GM03348 (cell line): ENCODE measurements around the gene SPOPL.
"Not testable (repeated sequence)": the region's sequence is repeated elsewhere in the genome, so short reads cannot be mapped to it uniquely, and the experiment has no call there.

ENCODE experiments used
- DNase-seq: peaks from one replicate; pipeline ENCODE4 v3.0.0; 2012; ENCODE audit warnings: low spot score

SPOPL gene

DNA sequence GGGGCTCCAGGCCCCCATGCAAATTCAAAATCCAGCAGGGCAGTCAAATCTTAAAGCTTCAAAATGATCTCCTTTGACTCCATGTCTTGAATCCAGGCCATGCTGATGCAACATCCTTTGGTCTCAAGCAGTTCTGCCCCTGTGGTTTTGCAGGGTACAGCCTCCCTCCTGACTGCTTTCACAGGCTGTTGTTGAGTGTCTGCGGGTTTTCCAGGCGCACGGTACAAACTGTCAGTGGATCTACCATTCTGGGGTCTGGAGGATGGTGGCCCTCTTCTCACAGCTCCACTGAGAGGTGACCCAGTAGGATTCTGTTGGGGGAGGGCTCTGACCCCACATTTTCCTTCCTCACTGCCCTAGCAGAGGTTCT lies 22.1 kb downstream of the SPOPL start:
- DNase-seq = not testable (repeated sequence)

DNA sequence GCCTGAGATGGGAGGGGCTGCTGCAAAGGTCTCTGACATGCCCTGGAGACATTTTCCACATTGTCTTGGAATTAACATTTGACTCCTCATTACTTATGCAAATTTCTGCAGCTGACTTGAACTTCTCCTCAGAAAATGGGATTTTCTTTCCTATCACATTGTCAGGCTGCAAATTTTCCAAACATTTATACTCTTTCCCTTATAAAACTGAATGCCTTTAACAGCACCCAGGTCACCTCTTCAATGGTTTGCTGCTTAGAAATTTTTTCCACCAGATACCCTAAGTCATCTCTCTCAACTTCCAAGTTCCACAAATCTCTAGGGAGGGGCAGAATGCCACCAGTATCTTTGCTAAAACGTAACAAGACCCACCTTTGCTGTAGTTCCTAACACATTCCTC lies 22.8 kb downstream of the SPOPL start:
- DNase-seq = not testable (repeated sequence)

DNA sequence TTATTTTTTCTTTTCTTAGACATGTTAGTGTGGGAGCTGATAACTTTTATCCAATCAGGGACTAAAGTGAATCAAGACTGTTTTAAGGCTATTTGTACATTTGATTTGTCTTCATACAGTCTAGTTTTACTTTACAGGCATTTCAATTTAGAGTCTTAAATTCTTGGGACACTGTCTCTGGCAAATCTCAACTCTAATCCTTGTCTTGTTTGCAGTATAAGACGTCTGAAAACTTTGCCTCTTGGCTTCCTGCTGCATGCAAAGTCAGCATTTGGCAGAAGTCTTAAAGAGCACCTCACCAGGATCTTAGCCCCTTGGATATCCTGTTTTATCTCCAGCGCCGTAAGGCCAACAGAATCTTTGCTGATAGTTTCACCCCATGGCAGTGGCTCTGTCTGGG lies 30.3 kb downstream of the SPOPL start:
- DNase-seq = no peak

DNA sequence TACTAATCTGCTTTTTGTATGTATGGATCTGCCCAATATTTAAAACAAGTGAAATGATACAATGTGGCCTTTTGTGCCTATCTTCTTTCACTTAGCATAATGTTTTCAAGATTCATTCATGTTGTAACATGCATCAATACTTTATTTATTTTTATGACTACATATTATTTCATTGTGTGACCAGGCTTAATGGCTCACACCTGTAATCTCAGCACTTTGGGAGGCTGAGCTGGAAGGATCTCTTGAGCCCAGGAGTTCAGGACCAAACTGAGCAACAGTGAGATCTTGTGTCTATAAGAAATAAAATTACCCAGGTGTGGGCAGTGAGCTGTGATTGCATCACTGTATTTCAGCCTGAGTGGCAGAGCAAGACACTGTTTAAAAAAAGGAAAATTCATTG lies 33.2 kb downstream of the SPOPL start:
- DNase-seq = no peak

DNA sequence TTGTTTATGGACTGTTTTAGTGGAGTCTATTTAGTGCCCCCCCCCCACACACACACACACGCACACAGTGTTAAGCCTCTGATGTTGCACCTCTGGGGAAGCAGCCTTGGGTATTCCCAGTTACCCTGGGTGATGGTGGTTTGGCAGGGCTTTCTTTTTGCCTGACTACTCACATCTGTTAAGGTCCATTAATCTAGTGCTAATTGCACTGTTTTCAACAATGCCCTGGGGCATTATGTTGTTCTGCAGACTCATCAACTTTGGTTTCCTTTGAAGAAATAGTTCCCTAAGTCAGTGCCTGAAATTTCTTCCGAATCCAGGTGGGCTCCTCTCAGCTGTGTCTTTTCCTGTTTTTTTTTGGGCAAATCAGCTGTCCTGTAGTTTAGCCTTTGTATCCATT lies 34.7 kb downstream of the SPOPL start:
- no peak for DNase-seq

DNA sequence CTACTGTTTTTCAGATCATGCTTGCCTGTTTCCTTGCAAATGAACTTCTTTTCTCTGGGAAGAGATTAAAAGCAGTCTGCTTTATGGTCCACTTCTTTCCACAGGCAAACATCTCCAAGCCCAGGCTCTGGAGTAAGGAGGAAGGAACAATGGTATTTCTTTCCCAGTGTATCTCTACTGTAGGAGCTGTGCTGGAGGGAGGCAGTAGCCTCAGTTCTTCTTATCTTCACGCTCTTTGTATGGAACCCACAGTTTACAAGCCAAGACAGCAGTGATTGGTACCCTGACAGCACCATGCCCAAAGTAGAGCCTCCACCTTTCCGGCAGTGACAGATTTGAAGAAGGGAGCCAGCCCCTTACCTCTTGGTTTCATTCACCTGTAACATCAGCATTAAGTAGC lies 35.2 kb downstream of the SPOPL start:
- DNase-seq = no peak

DNA sequence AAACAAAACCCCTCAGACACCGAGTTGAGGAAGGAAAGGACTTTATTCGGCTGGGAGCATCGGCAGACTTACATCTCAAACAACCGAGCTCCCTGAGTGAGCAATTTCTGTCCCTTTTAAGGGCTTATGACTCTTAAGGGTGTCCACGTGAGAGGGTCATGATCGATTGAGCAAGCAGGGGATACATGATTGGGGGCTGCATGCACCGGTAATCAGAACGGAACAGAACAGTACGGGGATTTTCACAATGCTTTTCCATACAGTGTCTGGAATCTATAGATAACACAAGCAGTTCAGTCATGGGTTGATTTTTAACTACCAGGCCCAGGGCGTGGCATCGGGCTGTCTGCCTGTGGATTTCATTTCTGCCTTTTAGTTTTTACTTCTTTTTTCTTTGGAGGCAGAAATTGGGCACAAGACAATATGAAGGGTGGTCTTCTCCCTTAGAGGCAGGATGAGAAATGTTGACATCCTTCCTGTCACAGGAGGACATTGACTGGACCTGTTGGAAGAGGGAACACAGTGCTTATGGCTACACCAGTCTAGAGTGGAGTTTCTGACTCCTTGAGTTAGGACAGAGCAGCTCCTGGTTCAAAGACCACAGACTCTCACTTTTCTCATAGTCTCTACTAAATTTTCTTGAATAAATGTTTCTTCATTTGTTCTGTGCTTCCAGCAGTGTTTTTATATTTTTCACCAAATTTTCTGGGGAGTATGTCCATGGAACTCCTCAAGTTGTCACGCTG lies 35.8 kb downstream of the SPOPL start:
- no peak for DNase-seq

DNA sequence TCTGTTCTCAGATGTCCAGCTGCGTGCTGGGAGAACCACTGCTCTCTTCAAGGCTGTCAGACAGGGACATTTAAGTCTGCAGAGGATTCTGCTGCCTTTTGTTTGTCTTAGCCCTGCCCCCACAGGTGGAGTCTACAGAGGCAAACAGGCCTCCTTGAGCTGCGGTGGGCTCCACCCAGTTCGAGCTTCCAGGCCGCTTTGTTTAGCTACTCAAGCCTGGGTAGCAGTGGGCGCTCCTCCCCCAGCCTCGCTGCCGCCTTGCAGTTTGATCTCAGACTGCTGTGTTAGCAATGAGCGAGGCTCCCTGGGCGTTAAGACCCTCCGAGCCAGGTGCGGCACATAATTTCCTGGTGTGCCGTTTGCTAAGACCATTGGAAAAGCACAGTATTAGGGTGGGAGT lies 42.6 kb downstream of the SPOPL start:
- DNase-seq = not testable (repeated sequence)

DNA sequence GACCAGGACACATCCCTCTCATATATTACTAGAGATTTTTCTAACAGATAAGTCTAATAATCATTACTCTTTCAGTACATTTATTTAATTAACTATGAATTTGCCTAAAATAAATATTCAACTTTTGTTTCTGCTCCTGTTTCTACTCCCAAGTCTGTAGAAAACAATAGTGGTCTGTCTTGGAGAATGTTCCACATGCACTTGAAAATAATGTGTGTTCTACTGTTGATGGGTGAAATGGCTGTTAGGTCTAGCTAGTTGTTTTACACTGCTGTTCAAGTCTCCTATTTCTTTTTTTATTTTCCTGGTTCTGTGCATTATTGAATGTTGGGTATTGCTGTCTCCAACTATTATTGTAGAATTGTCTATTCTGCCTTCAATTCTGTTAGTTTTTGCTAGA lies 47.2 kb downstream of the SPOPL start:
- no peak for DNase-seq

DNA sequence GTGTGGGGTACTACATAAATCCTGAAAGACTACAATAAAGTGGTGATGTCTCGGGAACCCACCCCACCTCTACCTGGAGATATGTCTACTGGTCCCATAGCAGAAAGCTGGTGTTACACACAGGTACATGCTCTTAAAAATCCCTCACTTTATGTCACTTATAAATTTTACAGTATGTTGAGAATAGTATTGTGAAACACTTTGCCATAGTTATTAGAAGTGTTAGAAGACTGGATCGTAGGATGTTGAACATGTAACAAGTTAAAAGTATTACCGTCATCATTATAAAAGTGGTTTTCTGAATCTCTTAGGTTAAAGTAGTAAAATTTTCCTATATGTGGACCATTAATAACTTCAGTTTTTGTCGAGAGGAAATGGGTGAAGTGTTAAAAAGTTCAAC lies 48.6 kb downstream of the SPOPL start:
- DNase-seq = no peak

DNA sequence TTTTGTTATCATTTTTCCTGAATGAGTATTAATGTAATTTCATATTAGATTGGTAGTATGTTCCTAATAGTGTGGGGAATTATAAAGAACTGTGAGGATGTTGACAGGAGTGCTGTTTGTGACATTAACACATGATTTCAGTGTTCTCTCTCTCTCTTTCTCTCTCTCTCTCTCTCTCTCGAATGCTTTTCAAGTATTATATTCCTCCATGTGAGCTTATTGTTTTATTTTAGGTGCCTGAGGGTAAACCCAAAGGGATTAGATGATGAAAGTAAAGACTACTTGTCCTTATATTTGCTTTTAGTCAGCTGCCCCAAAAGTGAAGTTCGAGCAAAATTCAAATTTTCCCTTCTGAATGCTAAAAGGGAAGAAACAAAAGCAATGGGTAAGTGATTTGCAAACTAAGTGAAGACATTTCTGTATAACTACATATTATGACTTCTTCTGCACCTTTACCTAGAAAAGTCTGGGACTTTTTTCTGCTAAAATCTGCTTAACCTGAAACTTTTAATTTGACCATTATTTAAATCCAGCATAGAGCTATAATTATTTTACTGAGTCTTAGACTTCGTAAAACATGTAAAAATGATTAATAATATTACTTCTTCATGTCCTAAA lies 49.2 kb downstream of the SPOPL start:
- DNase-seq = no peak

DNA sequence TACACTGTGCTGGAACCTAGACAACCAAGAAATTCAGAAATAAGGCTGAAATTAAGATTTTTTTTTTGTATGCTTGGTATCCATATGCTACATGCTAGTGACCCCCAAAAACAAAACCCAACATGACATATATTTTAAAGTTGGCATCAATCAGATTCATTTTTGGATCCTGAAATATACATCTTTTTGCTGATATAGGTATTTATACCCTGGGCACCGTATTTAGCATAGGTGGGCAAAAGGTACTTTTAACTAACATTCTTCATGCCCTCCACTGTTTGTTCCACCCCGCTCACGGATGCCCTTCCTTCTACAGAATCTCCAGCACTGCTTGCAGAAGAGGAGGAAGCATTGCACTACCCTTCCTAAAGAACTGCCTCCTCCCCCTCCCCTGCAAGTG lies 52.6 kb downstream of the SPOPL start:
- no peak for DNase-seq

DNA sequence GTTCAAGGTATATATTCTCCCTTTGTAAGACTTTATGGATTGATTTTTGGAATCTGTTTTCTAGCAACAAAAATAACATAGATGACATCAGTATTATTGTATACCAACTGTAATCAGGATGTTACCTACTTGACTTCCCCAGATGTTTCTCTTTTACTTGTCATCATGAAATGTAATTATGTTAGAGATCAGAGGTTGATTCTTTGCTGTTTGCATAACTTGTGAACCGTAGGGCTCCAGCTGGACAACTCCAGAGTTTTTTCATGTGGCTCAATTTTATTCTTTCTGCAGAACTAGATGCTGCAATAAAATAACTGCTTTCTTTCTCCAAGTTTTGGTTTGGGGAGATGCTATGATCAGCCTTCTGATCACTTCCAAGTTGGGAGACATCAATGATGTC lies 58.1 kb downstream of the SPOPL start:
- no peak for DNase-seq

DNA sequence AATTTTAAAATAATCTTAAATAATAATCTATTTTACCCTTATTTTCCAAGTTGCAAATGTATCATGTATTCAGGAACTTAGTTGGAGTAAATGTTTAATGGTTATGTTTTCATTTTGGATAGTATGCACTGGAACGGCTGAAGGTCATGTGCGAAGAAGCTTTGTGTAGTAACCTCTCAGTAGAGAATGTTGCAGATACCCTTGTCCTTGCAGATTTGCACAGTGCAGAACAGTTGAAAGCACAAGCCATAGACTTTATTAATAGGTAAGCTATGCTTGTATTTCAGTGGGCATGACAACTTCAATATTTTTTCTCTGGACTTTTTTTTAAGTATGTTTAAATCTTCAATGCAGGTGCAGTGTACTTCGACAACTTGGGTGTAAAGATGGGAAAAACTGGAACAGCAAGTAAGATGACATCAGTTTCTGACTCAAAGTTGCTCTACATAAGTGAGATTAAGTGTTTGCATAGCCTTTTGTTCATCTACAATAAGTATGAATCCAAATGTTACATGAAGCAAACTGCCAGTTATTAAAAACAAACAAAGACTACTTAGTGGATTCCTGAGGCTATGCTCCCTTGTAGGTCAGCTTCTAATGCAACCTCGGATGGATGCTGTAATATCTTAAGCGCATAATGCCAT lies 63.1 kb downstream of the SPOPL start:
- DNase-seq = no peak

DNA sequence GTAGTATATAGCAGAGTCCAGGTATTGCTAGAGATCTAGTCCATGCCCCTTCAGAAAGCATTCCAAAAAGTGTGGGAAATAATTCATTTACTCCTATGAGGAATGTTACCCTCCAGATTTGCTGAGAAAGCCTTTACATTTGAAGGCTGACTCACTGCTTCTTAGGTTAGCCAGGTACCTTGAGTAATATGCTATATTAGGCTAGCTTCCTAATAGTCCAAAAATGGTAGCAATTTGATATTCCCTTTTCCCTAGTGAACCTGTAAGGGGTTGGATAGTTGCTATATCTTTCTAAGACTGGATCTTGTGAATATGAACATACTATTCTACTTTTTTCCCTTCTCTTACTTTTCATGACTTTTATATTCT lies 63.6 kb downstream of the SPOPL start:
- no peak for DNase-seq

DNA sequence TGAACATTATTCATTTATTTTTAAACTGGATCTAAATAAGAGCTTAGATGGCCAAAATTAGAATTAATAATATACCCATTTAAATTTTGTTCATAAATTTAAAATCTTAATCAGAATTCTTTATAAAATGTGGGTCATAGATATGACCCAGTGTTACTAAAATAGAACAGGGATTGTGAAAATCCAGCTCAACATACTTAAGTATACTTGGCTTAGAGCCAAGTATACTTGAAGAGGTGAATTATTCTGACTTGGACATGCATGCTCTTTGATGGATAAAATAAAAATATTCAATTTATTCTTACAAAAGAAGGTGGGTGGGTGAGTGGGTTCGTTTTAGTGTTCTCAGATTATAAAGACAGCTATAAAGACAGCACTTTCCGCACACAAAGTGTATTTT lies 70.7 kb downstream of the SPOPL start:
- DNase-seq = no peak

DNA sequence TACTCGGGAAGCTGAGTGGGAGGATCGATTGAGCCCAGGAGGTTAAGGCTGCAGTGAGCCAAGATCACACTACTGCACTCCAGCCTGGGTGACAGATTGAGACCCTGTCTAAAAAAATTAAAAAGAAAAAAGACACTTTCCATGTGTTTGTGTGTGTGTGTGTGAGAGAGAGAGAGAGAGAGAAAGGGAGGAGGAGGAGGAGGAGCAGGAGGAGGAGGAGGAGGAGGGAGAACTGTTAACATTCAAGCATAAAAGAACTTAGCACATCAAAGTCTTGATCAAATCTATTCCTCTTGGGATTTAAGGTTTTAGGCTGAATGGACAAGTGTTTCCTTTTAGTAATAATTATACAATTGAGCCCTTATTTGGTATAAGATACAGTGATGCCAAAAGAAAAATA lies 75.5 kb downstream of the SPOPL start:
- DNase-seq = no peak

DNA sequence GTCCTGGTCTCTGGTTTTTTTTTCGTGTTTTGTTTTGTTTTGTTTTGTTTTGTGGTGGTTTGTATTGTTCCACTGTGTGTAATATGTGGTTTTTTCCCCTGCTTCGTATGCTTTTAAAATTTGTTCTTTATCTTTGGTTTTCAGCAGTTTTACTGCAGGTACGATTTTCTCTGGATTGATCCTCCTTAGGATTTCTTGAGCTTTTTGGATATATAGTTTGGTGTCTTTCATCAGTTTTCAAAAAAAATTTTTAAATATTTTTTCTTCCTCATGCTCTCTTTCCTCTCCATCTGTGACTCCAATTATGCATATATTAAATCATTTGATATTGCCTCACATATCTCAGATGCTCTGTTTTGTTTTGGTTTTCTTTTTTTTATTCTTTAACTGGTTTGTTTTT lies 78.0 kb downstream of the SPOPL start:
- DNase-seq = no peak

DNA sequence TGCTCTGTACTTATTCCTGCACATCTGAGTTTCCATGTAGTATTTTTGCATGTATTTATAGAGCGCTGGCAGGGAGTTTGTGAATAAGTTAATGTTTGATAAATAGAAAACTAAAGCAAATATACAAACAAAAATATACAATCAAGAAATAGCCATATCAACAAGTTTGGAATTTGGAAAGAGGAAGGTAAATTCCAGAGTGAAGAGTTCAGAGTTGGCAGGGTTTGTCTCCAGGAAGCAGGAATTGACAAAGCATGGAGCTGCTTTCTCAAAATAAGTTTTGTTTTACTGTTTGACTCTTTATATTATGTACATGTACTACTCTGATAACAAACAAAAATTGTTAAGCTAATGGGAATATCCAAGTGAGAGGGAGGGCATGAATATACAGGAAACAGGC lies 80.3 kb downstream of the SPOPL start:
- DNase-seq = no peak

DNA sequence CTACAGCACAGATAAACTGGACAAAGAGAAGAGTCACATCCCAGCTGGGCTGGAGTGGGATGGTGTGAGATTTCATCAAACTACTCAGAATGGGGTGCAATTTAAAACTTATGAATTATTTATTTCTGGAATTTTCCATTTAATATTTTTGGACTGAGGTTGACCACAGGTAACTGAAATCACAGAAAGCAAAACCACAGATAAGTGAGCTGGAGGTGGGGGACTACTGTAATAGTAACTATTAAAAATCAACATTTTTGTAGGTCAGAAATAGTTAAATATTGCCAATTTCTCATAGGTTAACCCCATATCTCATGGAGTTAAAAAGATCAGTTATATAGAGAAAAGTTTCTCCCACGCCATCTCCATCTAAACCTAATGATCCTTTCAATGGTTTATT lies 88.1 kb downstream of the SPOPL start:
- no peak for DNase-seq

DNA sequence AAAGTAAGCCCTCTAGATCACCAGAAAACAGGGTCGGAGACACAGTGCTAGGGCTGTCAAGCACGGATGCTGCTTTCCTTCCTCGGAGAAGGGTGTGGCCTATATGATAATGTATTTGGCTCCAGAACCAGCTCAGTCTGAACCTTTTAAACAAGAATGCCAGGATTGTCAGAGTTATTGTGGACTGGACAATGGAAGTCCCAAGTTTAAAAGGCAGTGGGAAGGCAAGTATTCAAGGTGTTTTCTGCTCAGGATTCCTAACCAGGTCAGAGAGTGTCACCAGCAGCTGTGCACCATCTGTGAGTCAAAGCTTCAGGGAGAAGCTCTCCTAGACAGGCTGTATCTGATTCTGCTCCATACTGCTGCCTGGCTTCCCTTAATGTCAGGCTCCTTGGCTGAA lies 94.8 kb downstream of the SPOPL start:
- DNase-seq = no peak

DNA sequence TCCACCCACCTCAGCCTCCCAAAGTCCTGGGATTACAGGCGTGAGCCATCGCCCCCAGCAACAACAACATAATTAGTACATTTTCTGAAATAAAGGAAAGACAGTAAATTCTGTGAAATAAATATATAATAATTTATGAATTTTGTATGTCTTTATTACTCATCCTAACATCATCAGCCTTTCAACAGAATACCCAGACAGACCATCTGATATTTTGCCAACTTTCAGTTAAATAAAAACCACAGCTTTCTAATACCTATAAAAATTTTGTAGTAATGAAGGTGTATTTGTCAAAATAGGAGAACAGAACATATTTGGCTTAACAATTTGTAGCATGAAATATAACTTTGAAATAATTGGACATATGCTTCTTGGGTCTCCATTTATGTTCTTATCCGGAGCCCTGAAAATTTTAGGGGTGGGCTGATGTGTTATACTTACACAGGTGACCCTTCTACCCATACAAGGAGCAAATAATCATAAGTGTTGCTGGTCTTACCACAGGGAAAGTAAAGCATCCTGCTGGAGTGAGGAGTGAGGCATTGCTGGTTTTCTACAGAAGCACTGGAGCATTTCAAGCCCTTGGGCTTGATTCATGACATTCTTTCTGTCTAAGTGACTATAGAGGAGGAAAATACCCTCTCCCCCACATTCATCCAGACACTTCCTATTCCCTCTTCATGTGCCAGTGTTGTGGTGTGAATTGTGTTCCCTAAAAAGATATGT lies 99.3 kb downstream of the SPOPL start:
- no peak for DNase-seq
